Stimulated activated CD8-positive, alpha-beta memory T cell treated with anti-CD3 and anti-CD28 coated beads, Interleukin-4, amount 100 ng/mL, for 4 hours (primary cell): ENCODE results near the gene NCF1.
"Not testable (repeated sequence)": the region's sequence is repeated elsewhere in the genome, so short reads cannot be mapped to it uniquely, and the experiment has no call there.

ENCODE experiments used
- DNase-seq, 2 donors: peaks; one replicate each; pipeline ENCODE4 v3.0.0-alpha.2; 2020; ENCODE audit warnings: low read depth in 2 of 2, low spot score in 1 of 2

NCF1 gene

GRCh38 chr7:74773760-74774750 is at the start of gene NCF1:
Gene NCF1 (plus strand): TSS chr7:74774011. CDS start chr7:74774032, 21 bp downstream.
- DNase-seq = not testable (repeated sequence)

GRCh38 chr7:74725840-74726239 is 48.0 kb upstream of the NCF1 start:
- no peak for DNase-seq

- no peak for DNase-seq
These were observed 47.3 kb upstream of the NCF1 start for GRCh38 chr7:74726309-74727101.

GRCh38 chr7:74728686-74729085 is 45.1 kb upstream of the NCF1 start:
- DNase-seq = not testable (repeated sequence)

GRCh38 chr7:74730186-74730585 is 43.6 kb upstream of the NCF1 start:
- DNase-seq = not testable (repeated sequence)

- DNase-seq = not testable (repeated sequence)
These were observed 33.7 kb upstream of the NCF1 start for GRCh38 chr7:74739974-74740703.

GRCh38 chr7:74743936-74744557 is 29.8 kb upstream of the NCF1 start:
- DNase-seq = not testable (repeated sequence)

DNA sequence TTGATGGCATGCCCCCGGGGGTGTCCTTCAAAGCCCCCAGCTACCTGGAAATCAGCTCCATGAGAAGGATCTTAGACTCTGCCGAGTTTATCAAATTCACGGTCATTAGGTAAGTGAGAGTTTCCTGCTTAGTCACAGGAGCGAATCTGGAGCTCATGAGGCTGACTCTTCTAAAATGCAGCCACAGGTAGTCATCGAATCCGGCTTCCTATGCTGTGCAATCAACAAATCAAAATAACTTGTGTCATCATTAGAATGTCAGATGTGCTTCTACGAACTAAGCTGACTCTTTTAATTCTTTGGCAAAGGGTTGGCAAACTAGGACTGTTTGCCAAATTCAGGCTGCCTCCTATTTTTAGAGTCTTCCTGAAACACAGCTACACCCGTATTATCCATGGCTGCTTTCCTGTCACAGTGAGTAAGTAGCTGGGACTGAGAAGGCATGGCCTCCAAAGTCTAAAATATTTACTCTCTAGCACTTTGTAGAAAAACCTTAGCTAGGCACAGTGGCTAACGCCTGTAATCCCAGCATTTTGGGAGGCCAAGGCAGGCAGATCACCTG is 19.8 kb upstream of the NCF1 start:
- DNase-seq = not testable (repeated sequence)

GRCh38 chr7:74756673-74757072 is 17.1 kb upstream of the NCF1 start:
- not testable (repeated sequence) for DNase-seq

- DNase-seq = not testable (repeated sequence)
These were observed 15.5 kb upstream of the NCF1 start for GRCh38 chr7:74758268-74758667.

GRCh38 chr7:74758982-74759381 is 14.8 kb upstream of the NCF1 start:
- not testable (repeated sequence) for DNase-seq

- DNase-seq = not testable (repeated sequence)
These were observed 8.4 kb upstream of the NCF1 start for GRCh38 chr7:74765205-74765918.

DNA sequence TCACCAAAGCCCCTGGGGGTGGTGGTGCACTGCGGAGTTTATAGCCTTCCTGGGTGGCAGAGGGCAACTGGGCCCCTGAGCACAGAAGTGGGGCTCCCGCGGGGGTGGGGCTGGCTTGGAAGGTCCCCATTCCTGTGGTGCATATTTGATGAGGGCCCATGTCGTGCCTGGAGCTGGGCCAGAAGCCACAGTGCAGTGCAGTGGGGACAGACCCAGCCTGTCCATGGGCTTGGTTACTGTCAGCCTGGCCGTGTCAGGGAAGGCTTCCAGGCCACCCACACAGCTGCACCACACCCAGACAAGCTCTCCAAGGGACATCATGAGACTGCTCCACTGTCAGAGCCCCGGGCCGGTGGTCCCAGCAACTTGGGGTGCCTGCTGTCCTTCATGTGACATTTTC is 7.3 kb upstream of the NCF1 start:
- DNase-seq = not testable (repeated sequence)

DNA sequence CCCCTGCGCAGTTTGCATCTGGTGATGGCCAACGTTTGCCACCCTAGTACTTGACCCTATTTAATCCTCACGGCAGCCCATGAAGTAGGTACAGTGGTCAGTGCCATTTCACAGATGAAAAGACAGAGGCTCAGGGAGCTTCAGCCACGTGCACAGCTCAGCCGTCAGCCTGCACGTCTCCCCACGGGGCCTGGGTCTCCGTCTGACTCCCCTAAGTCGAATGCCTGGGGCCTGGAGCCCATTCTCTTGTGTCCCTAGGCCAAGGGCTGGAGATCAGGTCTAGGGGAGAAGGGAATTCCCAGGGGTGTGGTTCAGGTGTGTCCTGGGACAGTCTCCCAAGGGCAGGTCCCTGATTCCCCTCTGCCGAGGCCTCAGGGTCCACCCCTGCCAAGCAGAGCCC is 6.8 kb upstream of the NCF1 start:
- DNase-seq = not testable (repeated sequence)

GRCh38 chr7:74770062-74770461 is 3.7 kb upstream of the NCF1 start:
- not testable (repeated sequence) for DNase-seq

GRCh38 chr7:74772093-74772492 is 1.7 kb upstream of the NCF1 start:
- not testable (repeated sequence) for DNase-seq

GRCh38 chr7:74775111-74775510 is 1.3 kb downstream of the NCF1 start:
- not testable (repeated sequence) for DNase-seq

DNA sequence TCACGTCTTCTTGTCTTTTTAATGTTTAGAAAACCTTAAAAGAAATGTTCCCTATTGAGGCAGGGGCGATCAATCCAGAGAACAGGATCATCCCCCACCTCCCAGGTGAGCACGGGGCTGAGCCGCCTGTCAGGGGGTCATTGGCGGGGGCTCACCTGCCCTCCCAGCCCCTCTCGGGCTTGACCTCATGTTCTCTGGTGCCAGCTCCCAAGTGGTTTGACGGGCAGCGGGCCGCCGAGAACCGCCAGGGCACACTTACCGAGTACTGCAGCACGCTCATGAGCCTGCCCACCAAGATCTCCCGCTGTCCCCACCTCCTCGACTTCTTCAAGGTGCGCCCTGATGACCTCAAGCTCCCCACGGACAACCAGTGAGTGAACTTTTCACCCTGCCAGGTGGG is 5.2 kb downstream of the NCF1 start:
- DNase-seq = not testable (repeated sequence)

- DNase-seq = not testable (repeated sequence)
These were observed 7.9 kb downstream of the NCF1 start for GRCh38 chr7:74781746-74782145.

DNA sequence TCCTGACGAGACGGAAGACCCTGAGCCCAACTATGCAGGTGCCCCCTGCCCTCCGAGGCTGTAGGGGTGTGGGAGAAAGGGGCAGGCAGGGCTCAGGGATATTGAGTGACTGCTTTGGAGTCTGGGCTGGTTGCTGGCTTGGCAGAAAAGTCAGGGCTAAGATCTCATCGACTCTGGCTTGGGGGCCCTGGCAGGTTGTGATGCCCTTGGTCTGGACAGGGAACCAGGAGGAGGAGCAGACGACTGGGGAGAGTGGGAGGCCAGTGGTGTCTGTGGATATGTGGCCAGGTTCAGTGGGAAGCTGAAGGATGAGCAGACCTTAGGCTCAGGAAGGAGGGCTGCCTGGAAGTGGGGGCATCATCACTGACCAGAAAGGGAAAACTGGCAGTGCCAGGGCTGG is 9.8 kb downstream of the NCF1 start:
- not testable (repeated sequence) for DNase-seq
